ENCODE data around the gene COTL1.

DNA sequence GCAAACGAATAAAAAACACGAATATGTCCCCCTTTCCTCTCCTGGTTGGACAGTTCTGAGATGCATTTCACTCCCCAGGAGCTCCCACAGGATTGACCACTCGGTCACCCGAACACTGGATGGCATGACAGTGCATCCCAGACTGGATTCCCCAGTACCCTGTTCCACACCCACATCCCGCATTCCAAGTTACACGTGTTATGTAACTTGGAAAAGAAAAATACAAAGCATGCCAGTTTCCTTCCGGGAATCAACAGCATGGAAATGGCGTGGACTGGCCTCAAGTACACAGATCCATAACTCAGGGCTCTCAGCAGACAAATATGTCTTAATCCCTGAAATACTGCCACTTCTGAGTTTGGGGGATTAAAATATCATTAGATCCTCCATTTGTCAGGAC lies 17.8 kb upstream of the COTL1 start:
- TF ChIP-seq, protein P1, sequence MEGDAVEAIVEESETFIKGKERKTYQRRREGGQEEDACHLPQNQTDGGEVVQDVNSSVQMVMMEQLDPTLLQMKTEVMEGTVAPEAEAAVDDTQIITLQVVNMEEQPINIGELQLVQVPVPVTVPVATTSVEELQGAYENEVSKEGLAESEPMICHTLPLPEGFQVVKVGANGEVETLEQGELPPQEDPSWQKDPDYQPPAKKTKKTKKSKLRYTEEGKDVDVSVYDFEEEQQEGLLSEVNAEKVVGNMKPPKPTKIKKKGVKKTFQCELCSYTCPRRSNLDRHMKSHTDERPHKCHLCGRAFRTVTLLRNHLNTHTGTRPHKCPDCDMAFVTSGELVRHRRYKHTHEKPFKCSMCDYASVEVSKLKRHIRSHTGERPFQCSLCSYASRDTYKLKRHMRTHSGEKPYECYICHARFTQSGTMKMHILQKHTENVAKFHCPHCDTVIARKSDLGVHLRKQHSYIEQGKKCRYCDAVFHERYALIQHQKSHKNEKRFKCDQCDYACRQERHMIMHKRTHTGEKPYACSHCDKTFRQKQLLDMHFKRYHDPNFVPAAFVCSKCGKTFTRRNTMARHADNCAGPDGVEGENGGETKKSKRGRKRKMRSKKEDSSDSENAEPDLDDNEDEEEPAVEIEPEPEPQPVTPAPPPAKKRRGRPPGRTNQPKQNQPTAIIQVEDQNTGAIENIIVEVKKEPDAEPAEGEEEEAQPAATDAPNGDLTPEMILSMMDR (conservative IDR thresholded peaks at IDR 0.05; ENCODE audit: low read depth, low read length) = no peak
- no peak for TF ChIP-seq EZH2 (IDR thresholded peaks at IDR 0.05; ENCODE audit: low read length, unreplicated experiment)
